Uterus (tissue), 4 donors: ENCODE data around the gene A2M. TPM values are rescaled to one million over a fixed set of nuclear protein-coding genes. Genes with fewer than 3 reads are reported as not detected.

Experiments used
- DNase-seq, 2 donors: peaks; one replicate each; pipeline ENCODE4 v3.0.0-alpha.2; 2019 to 2020
- H3K27ac ChIP-seq, 2 donors: fragments of 200-600 bp; sonication (generic); 1 replicate in 1 of 2; 2 replicates in 1 of 2; pipeline ENCODE4 v1.5.1; 2016 to 2018
- H3K27me3 ChIP-seq, 2 donors: fragments of 200-600 bp; sonication (generic); one replicate each; pipeline ENCODE4 v1.5.1; 2018 to 2019; ENCODE audit warnings: control low read depth in 1 of 2
- H3K36me3 ChIP-seq, 2 donors: fragments of 200-600 bp; sonication (generic); one replicate each; pipeline ENCODE4 v1.5.1; 2019; ENCODE audit warnings: control low read depth in 1 of 2
- H3K4me1 ChIP-seq, 2 donors: fragments of 200-600 bp; sonication (generic); one replicate each; pipeline ENCODE4 v1.5.1; 2018 to 2019; ENCODE audit warnings: control low read depth in 1 of 2
- H3K4me3 ChIP-seq, 2 donors: fragments of 200-600 bp; sonication (generic); 1 replicate in 1 of 2; 2 replicates in 1 of 2; pipeline ENCODE4 v1.5.1; 2018 to 2019; ENCODE audit warnings: mild to moderate bottlenecking in 1 of 2
- H3K9me3 ChIP-seq, 2 donors: fragments of 200-600 bp; sonication (generic); one replicate each; pipeline ENCODE4 v1.5.1; 2019; ENCODE audit warnings: control low read depth in 1 of 2
- CTCF ChIP-seq, 4 experiments: fragments of 200-600 bp in 2 of 4; fragments of 450-650 bp in 2 of 4; sonication (generic) in 2 of 4; IDR thresholded peaks; one replicate each; pipeline ENCODE4 v1.5.1; 2016 to 2019; ENCODE audit warnings: antibody characterized with exemption in 4 of 4, mild to moderate bottlenecking in 2 of 4, moderate library complexity in 1 of 4
- POLR2A ChIP-seq, 2 donors: fragments of 450-650 bp; IDR thresholded peaks; one replicate each; pipeline ENCODE4 v1.6.1; 2016; ENCODE audit warnings: antibody characterized with exemption in 2 of 2, mild to moderate bottlenecking in 1 of 2, moderate library complexity in 1 of 2
- intact Hi-C: fragments of 100-400 bp; cut with DNase I; formaldehyde crosslinking; loops from one replicate; pipeline ENCODE4 v1.15.1; 2023; ENCODE audit warnings: low total_unique reads
- total RNA-seq, 4 donors: library from RNA; depleted of rRNA in 3 of 4; stranded (reverse); fragments of >200 nt in 3 of 4; gene quantifications; one replicate each; pipeline versions ENCODE4 v1.1.0 to v1.2.4, GENCODE V29; 2014 to 2023
- donor health status: DM: yes; HTN: yes; CAD: no.

The A2M gene
- total RNA-seq, 4 donors from 2014 or later: 305 to 1,063 (median 353) TPM

GRCh38 chr12:9041321-9041720 lies 74.4 kb downstream of the A2M start:
- Histone ChIP-seq H3K27me3 (no peaks in the 10 kb centered on the region), H3K4me3 (no peak overlapping the region), H3K36me3 (no peaks in the 10 kb centered on the region), H3K4me1 (no peaks in the 10 kb centered on the region), H3K27ac (no peak overlapping the region), H3K9me3 (no peaks in the 10 kb centered on the region)
- intact Hi-C loops: no loop called here
- no peak for TF ChIP-seq POLR2A (IDR thresholded peaks at IDR 0.05)
- no peak for TF ChIP-seq CTCF (IDR thresholded peaks at IDR 0.05)
- DNase-seq: no peak

- Histone ChIP-seq H3K4me1 (no peaks in the 10 kb centered on the region), H3K4me3 (no peak overlapping the region), H3K9me3 (no peaks in the 10 kb centered on the region), H3K36me3 (no peaks in the 10 kb centered on the region), H3K27me3 (no peaks in the 10 kb centered on the region), H3K27ac (no peak overlapping the region)
- no peak for DNase-seq
- no peak for TF ChIP-seq POLR2A (IDR thresholded peaks at IDR 0.05)
- no peak for TF ChIP-seq CTCF (IDR thresholded peaks at IDR 0.05)
- intact Hi-C loops: no loop called here
Measured at GRCh38 chr12:9040484-9041186, 75.1 kb downstream of the A2M start.

- no peak overlapping the region for H3K4me3 ChIP-seq
- intact Hi-C loops: no loop called here
- TF ChIP-seq CTCF (IDR thresholded peaks at IDR 0.05) (peak; percentile 64 to 81 (median 70)), POLR2A (IDR thresholded peaks at IDR 0.05) (no peak)
Measured at GRCh38 chr12:9039397-9039977, 76.2 kb downstream of the A2M start.

GRCh38 chr12:9037431-9037830 lies 78.3 kb downstream of the A2M start:
- intact Hi-C loops: no loop called here
- Histone ChIP-seq H3K4me3 (no peak overlapping the region), H3K27me3 (no peaks in the 10 kb centered on the region), H3K9me3 (no peaks in the 10 kb centered on the region), H3K36me3 (no peaks in the 10 kb centered on the region), H3K27ac (no peak overlapping the region), H3K4me1 (no peaks in the 10 kb centered on the region)
- TF ChIP-seq POLR2A (IDR thresholded peaks at IDR 0.05) (no peak), CTCF (IDR thresholded peaks at IDR 0.05) (no peak)
- DNase-seq: no peak

More at GRCh38 chr12:9039397-9039977, 76.2 kb downstream of the A2M start:
- Histone ChIP-seq H3K27ac (no peak overlapping the region), H3K9me3 (no peaks in the 10 kb centered on the region), H3K4me1 (no peaks in the 10 kb centered on the region), H3K27me3 (no peaks in the 10 kb centered on the region), H3K36me3 (no peaks in the 10 kb centered on the region)
- DNase-seq: no peak

GRCh38 chr12:9036227-9036626 lies 79.5 kb downstream of the A2M start:
- Histone ChIP-seq H3K9me3 (no peaks in the 10 kb centered on the region), H3K27me3 (no peaks in the 10 kb centered on the region), H3K4me3 (no peak overlapping the region), H3K36me3 (no peaks in the 10 kb centered on the region), H3K4me1 (no peaks in the 10 kb centered on the region), H3K27ac (no peak overlapping the region)
- DNase-seq: no peak
- TF ChIP-seq CTCF (IDR thresholded peaks at IDR 0.05) (no peak), POLR2A (IDR thresholded peaks at IDR 0.05) (no peak)
- intact Hi-C loops: no loop called here
